Measurements from ENCODE around the gene SGPL1. TPM values are rescaled to one million over a fixed set of nuclear protein-coding genes. Genes with fewer than 3 reads are reported as not detected.

SGPL1 gene
- total RNA-seq, 1 experiment from 2014 or later, result 127 TPM

- Histone ChIP-seq H3K4me1 (peaks cover 16% of the 10 kb centered on the region), H3K4me3 (ENCODE audit: low read depth, low read length) (no peak overlapping the region), H3K27me3 (replicated peaks; ENCODE audit: control insufficient read depth, insufficient read depth, low read length) (no peaks in the 10 kb centered on the region), H3K9me3 (no peaks in the 10 kb centered on the region), H3K36me3 (ENCODE audit: control insufficient read depth, insufficient read depth, low read length) (no peaks in the 10 kb centered on the region)
- BruUV-seq (replicated peaks), result no TSS peak
- H3K9me3 Mint-ChIP-seq (ENCODE audit: unreplicated experiment), result no peaks in the 10 kb centered on the region
- no peaks in the 10 kb centered on the region for H3K36me3 Mint-ChIP-seq (ENCODE audit: insufficient read depth, unreplicated experiment)
- no peak for TF ChIP-seq CTCF (IDR thresholded peaks at IDR 0.05; ENCODE audit: insufficient read depth in 1 of 2, low read depth in 1 of 2, low read length in 1 of 2, severe bottlenecking in 1 of 2, unreplicated experiment in 1 of 2)
- ChIA-PET CTCF (interaction anchor here (2.3 kb wide), 1 partner anchor 16 kb away, joined by 10 read pairs; no protein-coding TSS in a partner anchor), POLR2A (no interaction called here)
- no peak overlapping the region for H3K27ac Mint-ChIP-seq (ENCODE audit: unreplicated experiment)
- H3K4me3 Mint-ChIP-seq (ENCODE audit: unreplicated experiment), result no peak overlapping the region
- H3K27me3 Mint-ChIP-seq (ENCODE audit: insufficient read depth, unreplicated experiment), result no peaks in the 10 kb centered on the region
- H3K4me1 Mint-ChIP-seq (ENCODE audit: low read depth, unreplicated experiment), result no peaks in the 10 kb centered on the region
- DNase-seq, result peak; percentile 46 to 62
- intact Hi-C loops (cut with micrococcal nuclease; ENCODE audit: unreplicated experiment), result no loop called here
Observed at GRCh38 chr10:70777063-70777875, 38.5 kb upstream of the SGPL1 start.

GRCh38 chr10:70778267-70778924 is 37.4 kb upstream of the SGPL1 start:
- no peaks in the 10 kb centered on the region for H3K27me3 ChIP-seq (replicated peaks; ENCODE audit: control insufficient read depth, insufficient read depth, low read length)
- ChIA-PET POLR2A (no interaction called here), CTCF (interaction anchor here (2.3 kb wide), 1 partner anchor 17 kb away, joined by 10 read pairs; no protein-coding TSS in a partner anchor)
- Mint-ChIP-seq H3K4me1 (ENCODE audit: low read depth, unreplicated experiment) (no peaks in the 10 kb centered on the region), H3K9me3 (ENCODE audit: unreplicated experiment) (no peaks in the 10 kb centered on the region), H3K36me3 (ENCODE audit: insufficient read depth, unreplicated experiment) (no peaks in the 10 kb centered on the region), H3K27me3 (ENCODE audit: insufficient read depth, unreplicated experiment) (peaks cover 3% of the 10 kb centered on the region), H3K4me3 (ENCODE audit: unreplicated experiment) (no peak overlapping the region), H3K27ac (ENCODE audit: unreplicated experiment) (no peak overlapping the region)
- H3K4me1 ChIP-seq, result peaks cover 16% of the 10 kb centered on the region
- no peaks in the 10 kb centered on the region for H3K36me3 ChIP-seq (ENCODE audit: control insufficient read depth, insufficient read depth, low read length)
- no TSS peak for BruUV-seq (replicated peaks)
- no peak for DNase-seq
- H3K4me3 ChIP-seq (ENCODE audit: low read depth, low read length), result no peak overlapping the region
- no peaks in the 10 kb centered on the region for H3K9me3 ChIP-seq
- TF ChIP-seq CTCF (IDR thresholded peaks at IDR 0.05; ENCODE audit: insufficient read depth in 1 of 2, low read depth in 1 of 2, low read length in 1 of 2, severe bottlenecking in 1 of 2, unreplicated experiment in 1 of 2), result no peak
- intact Hi-C loops (cut with micrococcal nuclease; ENCODE audit: unreplicated experiment), result no loop called here

- TF ChIP-seq CTCF (IDR thresholded peaks at IDR 0.05; ENCODE audit: insufficient read depth in 1 of 2, low read depth in 1 of 2, low read length in 1 of 2, severe bottlenecking in 1 of 2, unreplicated experiment in 1 of 2), result no peak
- POLR2A ChIA-PET, result no interaction called here
- H3K27ac Mint-ChIP-seq (ENCODE audit: unreplicated experiment), result no peak overlapping the region
- H3K4me3 ChIP-seq (ENCODE audit: low read depth, low read length), result no peak overlapping the region
- no peaks in the 10 kb centered on the region for H3K36me3 Mint-ChIP-seq (ENCODE audit: insufficient read depth, unreplicated experiment)
- H3K9me3 Mint-ChIP-seq (ENCODE audit: unreplicated experiment), result no peaks in the 10 kb centered on the region
- no TSS peak for BruUV-seq (replicated peaks)
- H3K36me3 ChIP-seq (ENCODE audit: control insufficient read depth, insufficient read depth, low read length), result no peaks in the 10 kb centered on the region
- no peaks in the 10 kb centered on the region for H3K27me3 ChIP-seq (replicated peaks; ENCODE audit: control insufficient read depth, insufficient read depth, low read length)
- H3K4me3 Mint-ChIP-seq (ENCODE audit: unreplicated experiment), result no peak overlapping the region
- intact Hi-C loops (cut with micrococcal nuclease; ENCODE audit: unreplicated experiment), result no loop called here
- no peaks in the 10 kb centered on the region for H3K4me1 Mint-ChIP-seq (ENCODE audit: low read depth, unreplicated experiment)
- no peak for DNase-seq
- H3K27me3 Mint-ChIP-seq (ENCODE audit: insufficient read depth, unreplicated experiment), result peaks cover 4% of the 10 kb centered on the region
- H3K4me1 ChIP-seq, result peaks cover 16% of the 10 kb centered on the region
- CTCF ChIA-PET, result no interaction called here
- H3K9me3 ChIP-seq, result no peaks in the 10 kb centered on the region
Observed at GRCh38 chr10:70779088-70779487, 36.7 kb upstream of the SGPL1 start.

All from Caco-2 (cell line).